Measurements from ENCODE around the gene H2BK1.

Gene H2BK1

GRCh38 chr7:151241755-151242096 lies 31.4 kb upstream of the H2BK1 start:
- H3K36me3 ChIP-seq (ENCODE audit: insufficient read depth, low read length) = peaks cover 4% of the 10 kb centered on the region; the same call in 1 of the 2 replicates

DNA sequence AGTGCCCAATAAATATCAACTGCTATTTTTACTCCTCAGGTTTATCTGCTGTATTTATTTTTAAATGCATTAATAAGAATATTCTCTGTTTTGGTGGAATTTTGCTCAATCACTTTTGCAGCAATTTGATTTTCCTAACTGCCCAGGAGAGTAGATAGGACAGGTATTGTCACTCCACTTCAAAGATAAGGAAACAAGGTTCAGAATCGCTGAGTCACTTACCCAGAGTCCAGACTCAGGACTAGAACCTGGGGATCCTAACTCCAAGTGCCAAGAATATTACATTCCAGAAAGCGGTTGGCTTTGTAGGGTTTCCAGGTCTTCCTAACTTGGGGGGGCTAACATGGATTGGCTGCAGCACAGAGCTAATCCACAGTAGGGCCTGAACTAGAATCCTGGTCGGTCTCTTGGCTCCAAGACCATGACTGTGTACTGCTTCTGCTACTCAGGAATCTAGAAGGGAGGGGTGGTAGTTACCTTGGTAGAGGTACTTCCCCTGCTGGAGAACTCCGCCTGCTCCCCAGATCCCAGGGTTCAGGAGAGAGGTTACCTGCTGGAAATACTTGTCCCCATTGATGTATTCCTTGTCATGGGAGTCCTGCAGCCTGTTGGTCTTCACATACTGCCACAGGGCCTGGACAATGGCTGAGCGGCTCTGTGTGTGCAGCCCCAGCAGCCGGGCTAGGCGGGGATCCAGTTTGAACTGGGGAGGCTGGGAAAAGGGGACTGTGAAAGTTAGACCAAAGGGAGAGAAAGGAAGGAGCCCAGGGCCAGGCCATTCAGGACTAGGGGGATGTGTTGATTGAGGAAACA lies 30.9 kb upstream of the H2BK1 start:
- Histone ChIP-seq H3K9ac (ENCODE audit: low read depth, low read length) (no peak overlapping the region), H3K36me3 (ENCODE audit: insufficient read depth, low read length) (peaks cover 8% of the 10 kb centered on the region; the same call in 1 of the 2 replicates), H3K4me1 (ENCODE audit: insufficient read depth, low read length) (peaks cover 4% of the 10 kb centered on the region; the same call in 1 of the 2 replicates), H3K9me3 (ENCODE audit: control insufficient read depth, insufficient read depth, low read length) (no peaks in the 10 kb centered on the region)

More at GRCh38 chr7:151241755-151242096, 31.4 kb upstream of the H2BK1 start:
- H3K9me3 ChIP-seq (ENCODE audit: control insufficient read depth, insufficient read depth, low read length) = no peaks in the 10 kb centered on the region
- H3K4me1 ChIP-seq (ENCODE audit: insufficient read depth, low read length) = peaks cover 4% of the 10 kb centered on the region
- H3K9ac ChIP-seq (ENCODE audit: low read depth, low read length) = no peak overlapping the region

DNA sequence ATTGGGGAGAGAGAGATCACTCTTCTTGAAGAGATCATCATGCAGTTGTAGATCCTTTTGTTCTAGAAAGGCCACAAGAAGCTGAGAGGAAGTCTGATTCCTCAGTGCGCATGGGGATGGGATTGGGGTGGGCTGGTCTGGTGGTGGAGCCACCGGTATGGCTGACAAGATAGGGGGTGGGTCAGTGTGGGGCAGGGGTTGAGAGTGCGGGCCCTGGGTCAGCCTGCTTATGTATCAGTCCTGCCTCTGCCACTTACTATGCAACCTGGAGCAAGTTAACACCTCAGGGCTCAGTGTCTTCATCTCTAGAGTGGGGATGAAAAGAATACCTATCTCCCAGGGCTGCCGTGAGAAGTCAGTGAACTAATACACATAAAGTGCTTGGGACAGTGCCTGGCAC lies 30.2 kb upstream of the H2BK1 start:
- H3K9me3 ChIP-seq (ENCODE audit: control insufficient read depth, insufficient read depth, low read length) = no peaks in the 10 kb centered on the region
- H3K9ac ChIP-seq (ENCODE audit: low read depth, low read length) = no peak overlapping the region
- H3K36me3 ChIP-seq (ENCODE audit: insufficient read depth, low read length) = peaks cover 8% of the 10 kb centered on the region; the same call in 1 of the 2 replicates
- H3K4me1 ChIP-seq (ENCODE audit: insufficient read depth, low read length) = peaks cover 4% of the 10 kb centered on the region; the same call in 1 of the 2 replicates

DNA sequence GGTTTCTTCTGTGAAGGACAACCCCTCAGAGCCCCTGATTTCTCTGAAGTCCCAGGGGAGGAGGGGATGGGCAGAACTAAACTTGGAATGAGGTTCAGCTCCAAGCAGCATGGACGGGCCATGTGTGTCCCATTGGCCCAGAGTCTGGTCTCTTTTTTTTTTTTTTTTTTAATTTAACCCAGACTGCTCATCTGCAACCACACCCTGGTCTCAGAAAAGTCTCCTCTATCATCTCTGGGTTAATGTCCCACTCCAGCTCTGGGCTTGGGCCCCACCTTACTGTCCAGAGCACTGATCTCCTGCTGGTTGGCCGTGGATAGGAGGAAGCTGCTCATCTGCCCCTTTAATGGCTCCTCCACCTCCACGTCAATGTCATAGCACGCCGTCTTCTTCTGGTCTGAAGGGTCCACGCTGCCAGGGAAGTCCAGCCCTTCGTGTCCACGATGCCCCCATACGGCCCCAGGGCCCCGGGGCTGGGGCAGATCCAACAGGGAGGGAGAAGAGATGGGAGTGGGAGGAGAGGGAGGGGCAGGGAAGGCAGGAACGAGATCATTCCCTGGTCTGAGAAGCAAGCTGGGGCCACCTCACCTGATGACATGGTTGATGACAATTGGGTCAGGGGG lies 29.7 kb upstream of the H2BK1 start:
- Histone ChIP-seq H3K9ac (ENCODE audit: low read depth, low read length) (no peak overlapping the region), H3K4me1 (ENCODE audit: insufficient read depth, low read length) (peaks cover 4% of the 10 kb centered on the region; the same call in 1 of the 2 replicates), H3K9me3 (ENCODE audit: control insufficient read depth, insufficient read depth, low read length) (no peaks in the 10 kb centered on the region), H3K36me3 (ENCODE audit: insufficient read depth, low read length) (peaks cover 8% of the 10 kb centered on the region; the same call in 1 of the 2 replicates)

DNA sequence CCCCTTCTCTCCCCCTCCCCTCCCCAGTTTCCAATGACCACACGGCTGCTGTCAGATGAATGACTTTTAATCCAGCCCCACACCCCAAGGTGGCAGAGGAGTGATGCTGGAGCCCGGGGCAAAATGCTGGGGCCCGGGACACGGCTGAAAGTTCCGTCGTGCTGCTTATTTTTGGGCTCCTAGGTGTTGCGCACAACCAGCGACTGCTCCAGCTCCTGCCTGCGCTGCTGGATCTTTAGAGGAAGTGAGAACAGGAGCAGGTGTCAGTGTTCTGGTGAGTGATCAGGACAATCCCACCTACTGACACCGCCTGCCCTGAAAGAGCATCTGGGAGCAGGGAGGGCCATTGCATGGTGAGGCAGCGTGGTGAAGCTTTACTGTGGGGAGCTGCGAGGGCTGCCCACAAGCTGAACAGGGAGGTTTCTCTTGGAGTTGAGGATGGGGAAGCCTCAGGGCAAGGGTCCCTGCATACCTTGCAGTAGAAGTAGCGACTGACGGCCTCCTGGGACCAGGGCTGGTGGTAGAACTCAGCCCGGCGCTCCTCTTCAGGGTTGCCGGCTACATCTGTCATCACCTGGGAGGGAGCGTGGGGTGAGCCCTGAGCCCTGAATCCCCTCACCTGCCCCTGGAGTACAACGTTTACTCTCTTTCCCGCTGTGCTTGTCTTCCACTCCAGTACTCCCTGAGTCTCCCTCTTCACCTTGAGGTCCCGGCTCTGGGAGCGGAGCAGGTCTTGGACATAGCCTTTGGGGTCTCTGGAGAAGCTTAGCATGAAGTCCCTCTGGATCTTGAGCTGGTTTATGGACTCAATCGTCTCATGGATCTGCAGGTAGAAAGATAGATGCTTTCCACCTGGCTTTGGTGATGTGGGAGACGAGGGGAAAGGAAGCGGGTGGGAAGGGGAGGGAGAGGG lies 28.9 kb upstream of the H2BK1 start:
- H3K9me3 ChIP-seq (ENCODE audit: control insufficient read depth, insufficient read depth, low read length) = no peaks in the 10 kb centered on the region
- peaks cover 4% of the 10 kb centered on the region; the same call in 1 of the 2 replicates for H3K4me1 ChIP-seq (ENCODE audit: insufficient read depth, low read length)
- H3K36me3 ChIP-seq (ENCODE audit: insufficient read depth, low read length) = peaks cover 8% of the 10 kb centered on the region
- no peak overlapping the region for H3K9ac ChIP-seq (ENCODE audit: low read depth, low read length)

GRCh38 chr7:151238190-151238810 lies 28.0 kb upstream of the H2BK1 start:
- no peak overlapping the region for H3K9ac ChIP-seq (ENCODE audit: low read depth, low read length)
- H3K4me1 ChIP-seq (ENCODE audit: insufficient read depth, low read length) = peaks cover 4% of the 10 kb centered on the region
- peaks cover 8% of the 10 kb centered on the region for H3K36me3 ChIP-seq (ENCODE audit: insufficient read depth, low read length)
- H3K9me3 ChIP-seq (ENCODE audit: control insufficient read depth, insufficient read depth, low read length) = no peaks in the 10 kb centered on the region

DNA sequence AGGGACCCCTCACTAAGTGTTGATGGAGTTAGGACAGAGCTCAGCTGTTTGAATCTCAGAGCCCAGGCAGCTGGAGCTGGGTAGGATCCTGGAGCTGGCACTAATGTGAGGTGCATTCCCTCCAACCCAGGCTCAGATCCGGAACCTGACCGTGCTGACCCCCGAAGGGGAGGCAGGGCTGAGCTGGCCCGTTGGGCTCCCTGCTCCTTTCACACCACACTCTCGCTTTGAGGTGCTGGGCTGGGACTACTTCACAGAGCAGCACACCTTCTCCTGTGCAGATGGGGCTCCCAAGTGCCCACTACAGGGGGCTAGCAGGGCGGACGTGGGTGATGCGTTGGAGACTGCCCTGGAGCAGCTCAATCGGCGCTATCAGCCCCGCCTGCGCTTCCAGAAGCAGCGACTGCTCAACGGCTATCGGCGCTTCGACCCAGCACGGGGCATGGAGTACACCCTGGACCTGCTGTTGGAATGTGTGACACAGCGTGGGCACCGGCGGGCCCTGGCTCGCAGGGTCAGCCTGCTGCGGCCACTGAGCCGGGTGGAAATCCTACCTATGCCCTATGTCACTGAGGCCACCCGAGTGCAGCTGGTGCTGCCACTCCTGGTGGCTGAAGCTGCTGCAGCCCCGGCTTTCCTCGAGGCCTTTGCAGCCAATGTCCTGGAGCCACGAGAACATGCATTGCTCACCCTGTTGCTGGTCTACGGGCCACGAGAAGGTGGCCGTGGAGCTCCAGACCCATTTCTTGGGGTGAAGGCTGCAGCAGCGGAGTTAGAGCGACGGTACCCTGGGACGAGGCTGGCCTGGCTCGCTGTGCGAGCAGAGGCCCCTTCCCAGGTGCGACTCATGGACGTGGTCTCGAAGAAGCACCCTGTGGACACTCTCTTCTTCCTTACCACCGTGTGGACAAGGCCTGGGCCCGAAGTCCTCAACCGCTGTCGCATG lies 27.2 kb upstream of the H2BK1 start:
- peaks cover 8% of the 10 kb centered on the region for H3K36me3 ChIP-seq (ENCODE audit: insufficient read depth, low read length)

DNA sequence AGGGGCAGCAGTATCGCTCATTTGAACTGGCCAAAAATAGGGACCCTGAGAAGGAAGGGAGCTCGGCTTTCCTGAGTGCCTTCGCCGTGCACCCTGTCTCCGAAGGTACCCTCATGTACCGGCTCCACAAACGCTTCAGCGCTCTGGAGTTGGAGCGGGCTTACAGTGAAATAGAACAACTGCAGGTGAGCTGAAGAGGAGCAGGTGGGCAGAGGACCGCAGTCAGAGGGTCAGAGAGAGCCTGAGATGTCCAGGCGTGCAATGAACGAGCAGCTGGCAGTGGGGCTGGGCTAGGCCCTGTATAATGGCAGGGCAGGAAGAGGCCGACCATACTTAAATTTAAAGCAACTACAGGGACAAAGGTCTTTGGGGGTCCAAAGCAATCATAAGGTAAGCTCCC lies 26.1 kb upstream of the H2BK1 start:
- H3K36me3 ChIP-seq (ENCODE audit: insufficient read depth, low read length) = peaks cover 8% of the 10 kb centered on the region
- H3K4me1 ChIP-seq (ENCODE audit: insufficient read depth, low read length) = no peaks in the 10 kb centered on the region; the same call in 1 of the 2 replicates
- no peak overlapping the region for H3K9ac ChIP-seq (ENCODE audit: low read depth, low read length)
- H3K9me3 ChIP-seq (ENCODE audit: control insufficient read depth, insufficient read depth, low read length) = no peaks in the 10 kb centered on the region

More for the DNA sequence above, 27.2 kb upstream of the H2BK1 start:
- no peak overlapping the region for H3K9ac ChIP-seq (ENCODE audit: low read depth, low read length)
- no peaks in the 10 kb centered on the region; the same call in 1 of the 2 replicates for H3K4me1 ChIP-seq (ENCODE audit: insufficient read depth, low read length)
- H3K9me3 ChIP-seq (ENCODE audit: control insufficient read depth, insufficient read depth, low read length) = no peaks in the 10 kb centered on the region

- Histone ChIP-seq H3K9me3 (ENCODE audit: control insufficient read depth, insufficient read depth, low read length) (no peaks in the 10 kb centered on the region), H3K4me1 (ENCODE audit: insufficient read depth, low read length) (no peaks in the 10 kb centered on the region; the same call in 1 of the 2 replicates), H3K9ac (ENCODE audit: low read depth, low read length) (no peak overlapping the region), H3K36me3 (ENCODE audit: insufficient read depth, low read length) (peaks cover 8% of the 10 kb centered on the region)
These were observed 25.0 kb upstream of the H2BK1 start for GRCh38 chr7:151235091-151235787.

DNA sequence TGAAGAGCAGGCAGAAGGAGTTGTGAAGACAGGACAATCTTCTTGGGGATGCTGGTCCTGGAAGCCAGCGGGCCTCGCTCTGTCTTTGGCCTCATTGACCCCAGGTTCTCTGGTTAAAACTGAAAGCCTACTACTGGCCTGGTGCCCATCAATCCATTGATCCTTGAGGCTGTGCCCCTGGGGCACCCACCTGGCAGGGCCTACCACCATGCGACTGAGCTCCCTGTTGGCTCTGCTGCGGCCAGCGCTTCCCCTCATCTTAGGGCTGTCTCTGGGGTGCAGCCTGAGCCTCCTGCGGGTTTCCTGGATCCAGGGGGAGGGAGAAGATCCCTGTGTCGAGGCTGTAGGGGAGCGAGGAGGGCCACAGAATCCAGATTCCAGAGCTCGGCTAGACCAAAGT lies 23.5 kb upstream of the H2BK1 start:
- H3K36me3 ChIP-seq (ENCODE audit: insufficient read depth, low read length) = peaks cover 8% of the 10 kb centered on the region
- H3K9me3 ChIP-seq (ENCODE audit: control insufficient read depth, insufficient read depth, low read length) = no peaks in the 10 kb centered on the region
- peak overlapping the region; percentile 84; the same call in 1 of the 2 replicates for H3K9ac ChIP-seq (ENCODE audit: low read depth, low read length)
- no peaks in the 10 kb centered on the region; the same call in 1 of the 2 replicates for H3K4me1 ChIP-seq (ENCODE audit: insufficient read depth, low read length)

DNA sequence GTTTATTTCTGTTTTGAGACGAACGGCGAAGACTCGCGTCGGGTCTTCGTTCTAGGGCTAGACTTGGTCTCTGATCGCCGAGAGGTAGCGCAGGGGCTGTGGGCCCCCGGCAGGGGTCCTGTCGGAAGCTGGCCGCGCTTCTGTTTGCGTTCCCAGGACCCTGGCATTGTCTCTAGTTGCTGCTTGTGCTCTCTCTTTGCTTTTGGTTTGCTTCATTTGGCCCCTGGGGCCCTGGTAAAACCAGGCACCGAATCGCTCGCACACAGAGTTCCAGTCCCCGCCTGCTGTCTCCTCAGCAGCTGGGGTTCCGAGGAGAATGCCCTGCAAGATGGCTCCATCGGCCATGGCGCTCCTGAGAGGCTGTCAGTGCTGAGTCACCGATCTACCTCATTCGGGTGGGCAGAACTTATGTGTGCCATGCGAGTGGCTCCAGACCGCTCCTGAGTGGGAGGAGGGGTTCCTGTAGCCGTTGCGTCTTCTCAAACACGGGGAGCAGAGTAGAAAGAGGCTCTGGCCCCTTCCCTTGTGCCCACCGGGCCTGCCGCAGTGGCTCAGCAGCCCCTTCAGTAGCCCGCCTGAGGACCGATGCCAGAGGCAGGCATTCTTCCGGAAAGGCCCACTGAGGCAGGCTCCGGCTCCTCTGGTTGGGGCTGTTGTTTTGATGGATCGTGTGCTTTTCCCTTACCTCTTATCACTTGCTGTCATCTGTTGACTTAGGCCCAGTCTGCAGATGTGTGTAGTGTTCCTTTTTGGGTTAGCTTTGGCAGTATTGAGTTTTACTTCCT lies 22.8 kb upstream of the H2BK1 start:
- H3K36me3 ChIP-seq (ENCODE audit: insufficient read depth, low read length) = peaks cover 8% of the 10 kb centered on the region
- H3K4me1 ChIP-seq (ENCODE audit: insufficient read depth, low read length) = no peaks in the 10 kb centered on the region; the same call in 1 of the 2 replicates
- H3K9ac ChIP-seq (ENCODE audit: low read depth, low read length) = peak overlapping the region; percentile 84
- H3K9me3 ChIP-seq (ENCODE audit: control insufficient read depth, insufficient read depth, low read length) = no peaks in the 10 kb centered on the region

Measured in ES-I3 (cell line).